Activated CD8-positive, alpha-beta memory T cell treated with anti-CD3 and anti-CD28 coated beads, Interleukin-2, amount 50 U/mL, for 4 hours (primary cell): ENCODE data around the gene CR1.
"Not testable (repeated sequence)": the region's sequence is repeated elsewhere in the genome, so short reads cannot be mapped to it uniquely, and the experiment has no call there.

ENCODE experiments used
- DNase-seq: peaks from one replicate; pipeline ENCODE4 v3.0.0-alpha.2; 2020

Gene CR1

DNA sequence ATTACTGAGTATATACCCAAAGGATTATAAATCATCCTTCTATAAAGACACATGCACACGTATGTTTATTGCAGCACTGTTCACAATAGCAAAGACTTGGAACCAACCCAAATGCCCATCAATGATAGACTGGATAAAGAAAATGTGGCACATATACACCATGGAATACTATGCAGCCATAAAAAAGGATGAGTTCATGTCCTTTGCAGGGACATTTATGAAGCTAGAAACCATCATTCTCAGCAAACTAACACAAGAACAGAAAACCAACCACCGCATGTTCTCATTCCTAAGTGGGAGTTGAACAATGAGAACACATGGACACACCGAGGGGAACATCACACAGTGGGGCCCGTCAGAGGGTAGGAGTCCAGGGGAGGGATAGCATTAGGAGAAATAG lies 98.1 kb downstream of the CR1 start:
- not testable (repeated sequence) for DNase-seq

DNA sequence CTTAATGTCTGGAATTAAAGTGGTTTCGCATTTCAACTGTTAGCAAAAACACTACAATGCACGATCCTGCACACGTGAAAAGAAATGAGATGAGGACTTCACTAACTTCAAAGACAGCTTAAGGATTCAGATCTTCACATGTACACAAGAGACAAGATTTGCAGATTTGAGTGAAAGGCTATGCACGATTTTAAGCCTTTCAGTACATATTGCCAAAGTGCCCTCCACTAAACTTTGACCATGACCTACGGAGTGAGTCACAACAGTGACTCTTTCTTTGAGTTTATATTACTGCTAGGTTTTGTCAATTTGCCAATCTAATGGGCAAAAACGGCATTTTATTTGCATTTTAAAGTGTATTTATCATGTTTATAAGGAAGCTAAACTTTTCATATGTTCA lies 107.8 kb downstream of the CR1 start:
- DNase-seq = no peak

DNA sequence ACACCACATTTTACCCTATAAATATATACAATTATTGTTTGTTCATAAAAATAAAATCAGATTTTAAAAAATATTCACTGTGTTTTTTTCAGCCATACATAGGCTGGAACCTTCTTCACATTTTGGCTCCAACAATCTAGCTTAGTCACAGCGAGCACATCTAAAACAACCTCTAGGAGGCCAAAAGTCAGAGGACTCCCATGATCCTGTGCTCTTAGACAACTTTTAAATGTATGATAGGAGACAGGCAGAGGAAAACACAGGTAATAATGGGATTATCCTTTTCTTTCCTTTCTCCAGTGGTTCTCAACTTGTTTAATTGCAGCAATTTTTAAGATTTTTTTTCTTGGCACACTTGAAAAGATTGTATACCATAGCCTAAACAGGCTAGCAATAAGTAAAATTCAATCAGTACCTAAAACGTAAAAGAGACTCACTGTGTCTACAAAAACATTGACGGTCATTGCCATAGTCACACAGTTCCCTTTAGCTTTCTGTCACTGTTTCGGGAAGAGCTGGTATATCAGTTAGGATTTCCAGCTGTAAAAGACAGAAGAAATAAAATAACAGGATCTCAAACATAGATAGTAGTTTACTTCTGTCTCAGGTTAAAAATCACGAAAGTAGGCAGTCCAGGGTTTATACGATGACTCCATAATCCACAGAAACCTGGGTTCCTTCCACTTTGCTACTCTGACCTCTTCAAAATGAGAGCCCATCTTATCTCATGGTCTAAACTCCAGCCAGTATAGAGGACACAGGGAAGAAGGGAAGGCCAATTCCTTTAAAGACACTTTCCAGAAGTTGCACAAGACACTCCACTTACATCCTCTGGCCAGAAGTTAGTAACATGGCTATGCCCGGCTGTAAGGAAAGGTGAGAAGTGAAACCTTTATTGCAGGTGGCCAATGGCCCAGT lies 109.7 kb downstream of the CR1 start:
- DNase-seq = no peak

DNA sequence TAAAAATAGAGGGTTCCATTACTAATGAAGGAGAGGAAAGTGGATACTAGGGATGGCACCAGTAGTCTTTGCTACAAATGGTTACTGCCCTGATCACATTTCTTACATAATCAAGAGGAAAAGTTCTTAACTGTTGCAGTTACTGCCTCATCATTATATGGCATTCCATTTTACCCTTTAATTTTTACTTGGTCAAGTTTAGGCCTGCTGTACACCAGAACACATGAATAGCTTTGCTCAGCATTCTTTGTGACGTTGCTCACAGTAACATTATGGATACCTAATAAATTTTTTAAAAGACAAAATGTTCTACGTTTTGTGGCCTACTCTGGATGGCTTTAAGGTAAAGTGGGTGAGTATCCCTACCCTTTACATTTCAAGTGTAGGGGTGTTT lies 110.4 kb downstream of the CR1 start:
- DNase-seq = no peak

DNA sequence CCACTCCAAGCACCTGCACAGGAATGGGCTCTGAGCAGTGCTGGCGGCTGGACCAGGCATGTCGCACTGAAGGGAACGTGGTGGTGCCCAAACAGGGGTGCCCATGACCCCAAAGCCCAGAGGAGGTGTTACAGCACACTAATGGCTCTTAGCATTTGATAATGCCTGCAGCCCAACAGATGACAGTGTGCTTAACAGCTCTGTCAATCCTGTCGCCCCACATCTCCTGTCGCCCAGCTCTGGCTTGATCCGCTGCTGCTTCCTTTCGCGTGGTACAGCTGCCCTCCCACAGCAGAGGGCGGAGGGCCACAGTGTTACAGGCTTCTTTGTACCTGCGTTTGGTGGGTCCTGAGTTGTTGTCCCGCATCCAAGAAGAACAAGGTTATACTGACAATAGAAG lies 116.8 kb downstream of the CR1 start:
- DNase-seq = no peak

DNA sequence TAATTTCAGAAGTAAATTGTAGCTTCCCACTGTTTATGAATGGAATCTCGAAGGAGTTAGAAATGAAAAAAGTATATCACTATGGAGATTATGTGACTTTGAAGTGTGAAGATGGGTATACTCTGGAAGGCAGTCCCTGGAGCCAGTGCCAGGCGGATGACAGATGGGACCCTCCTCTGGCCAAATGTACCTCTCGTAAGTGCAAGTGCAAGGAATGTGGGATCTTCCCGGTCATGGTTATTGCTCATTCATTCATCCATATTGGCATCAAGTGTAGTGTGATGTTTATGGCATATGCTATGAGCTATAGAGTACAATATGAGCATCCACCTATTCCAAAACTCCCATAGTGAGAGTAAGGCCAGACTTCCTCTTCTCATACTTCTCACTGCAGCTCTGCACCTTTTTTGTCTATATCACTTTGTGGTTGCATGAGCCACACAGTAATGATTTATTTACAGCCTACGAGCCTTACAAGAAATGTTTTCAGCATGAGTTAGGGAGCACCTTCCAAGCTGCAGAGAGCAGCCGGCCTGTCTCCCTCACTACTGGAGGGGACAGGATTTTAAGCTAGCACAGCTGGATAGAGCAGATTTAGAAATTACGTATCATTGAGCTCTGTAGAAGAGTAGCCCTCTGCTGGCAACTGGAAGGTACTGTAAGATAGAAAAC lies 124.0 kb downstream of the CR1 start:
- DNase-seq = no peak

DNA sequence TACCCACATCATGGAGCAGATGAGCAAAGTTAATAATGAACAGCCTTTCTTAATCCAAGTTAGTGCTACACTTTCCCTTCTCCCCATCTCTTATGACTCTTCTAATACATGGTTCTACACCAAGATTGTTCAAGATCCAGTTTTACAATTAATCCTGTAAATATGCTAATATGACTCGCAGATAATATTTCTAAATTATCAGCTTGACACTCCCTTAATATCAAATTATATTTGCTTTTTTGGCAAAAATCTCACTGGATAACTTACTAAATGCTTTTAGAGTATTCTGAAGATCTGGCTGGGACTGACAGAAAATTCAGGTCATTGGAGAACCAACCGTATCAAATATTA lies 124.6 kb downstream of the CR1 start:
- no peak for DNase-seq

DNA sequence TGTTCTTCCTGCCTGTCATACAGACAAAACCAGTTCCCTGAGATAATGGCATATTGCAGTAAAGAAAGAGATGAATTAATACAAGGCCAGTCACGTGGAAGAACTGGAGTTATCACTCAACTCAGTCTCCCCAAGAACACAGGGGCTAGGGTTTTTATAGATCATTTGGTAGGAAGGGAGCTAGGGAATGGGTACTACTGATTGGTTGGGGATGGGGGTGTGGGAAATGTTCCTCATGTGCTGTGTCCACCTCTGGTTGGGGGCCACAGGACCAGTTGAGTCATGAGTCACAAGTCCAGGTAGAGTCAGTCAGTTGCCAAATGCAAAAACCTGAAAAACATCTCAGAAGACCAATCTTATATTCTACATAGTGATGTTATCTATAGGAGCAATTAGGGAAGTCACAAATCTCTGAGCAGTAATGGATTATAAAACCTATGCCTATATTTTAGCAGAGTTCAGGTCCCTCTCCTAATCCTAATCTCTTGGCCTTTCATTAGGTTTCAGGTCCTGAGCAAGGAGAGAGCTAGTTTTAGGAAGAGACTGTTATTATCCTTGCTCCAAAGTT lies 129.6 kb downstream of the CR1 start:
- not testable (repeated sequence) for DNase-seq

DNA sequence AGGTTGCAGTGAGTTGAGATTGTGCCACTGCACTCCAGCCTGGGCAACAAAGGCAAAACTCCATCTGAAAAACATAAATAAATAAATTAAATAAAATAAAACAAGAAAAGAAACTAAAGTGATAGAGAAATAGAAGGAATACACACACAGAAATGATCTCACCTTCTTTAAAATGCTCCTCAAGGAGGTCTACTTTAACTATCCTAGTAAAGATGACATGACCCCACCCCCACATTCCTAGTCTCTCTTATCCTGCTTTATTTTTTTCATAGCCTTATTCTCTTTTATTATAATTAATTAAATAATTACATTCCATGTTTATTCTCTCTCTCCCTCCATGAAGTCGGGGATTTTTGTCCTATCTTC lies 131.0 kb downstream of the CR1 start:
- DNase-seq = no peak

DNA sequence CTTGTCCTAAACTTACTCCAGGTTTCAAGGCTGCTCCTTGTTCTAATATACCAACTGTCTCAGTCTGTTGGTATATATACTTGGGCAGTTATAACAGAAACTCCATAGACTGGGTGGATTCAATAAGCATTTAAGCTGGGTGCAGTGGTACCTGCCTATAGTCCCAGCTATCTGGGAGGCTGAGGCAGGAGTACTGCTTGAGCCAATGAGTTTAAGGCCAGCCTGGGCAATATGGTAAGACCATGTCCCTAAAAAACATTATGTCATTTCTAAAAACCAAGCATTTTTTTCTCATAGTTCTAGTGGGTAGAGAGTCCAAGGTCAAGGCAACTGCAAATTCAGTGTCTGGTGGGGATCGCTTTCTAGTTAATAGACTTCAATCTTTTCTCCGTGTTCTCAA lies 131.5 kb downstream of the CR1 start:
- no peak for DNase-seq

DNA sequence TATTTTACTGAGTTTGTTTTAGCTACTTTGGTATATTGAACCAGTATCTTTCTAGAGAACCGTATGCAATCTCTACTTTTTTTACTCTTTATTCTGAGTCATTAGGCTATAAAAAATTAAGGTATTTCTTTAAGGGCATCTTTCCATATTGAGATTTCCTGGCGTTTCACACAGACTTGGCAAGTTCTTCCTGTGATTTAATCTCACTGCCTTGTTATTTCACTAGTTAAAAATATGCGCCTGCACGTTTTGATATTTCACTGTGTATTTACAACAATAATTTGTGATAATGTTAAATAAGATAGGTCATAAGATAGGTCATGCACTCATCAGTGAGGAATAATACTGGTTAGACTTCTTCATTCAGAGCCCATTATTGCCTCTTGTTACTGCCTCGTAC lies 132.8 kb downstream of the CR1 start:
- no peak for DNase-seq

DNA sequence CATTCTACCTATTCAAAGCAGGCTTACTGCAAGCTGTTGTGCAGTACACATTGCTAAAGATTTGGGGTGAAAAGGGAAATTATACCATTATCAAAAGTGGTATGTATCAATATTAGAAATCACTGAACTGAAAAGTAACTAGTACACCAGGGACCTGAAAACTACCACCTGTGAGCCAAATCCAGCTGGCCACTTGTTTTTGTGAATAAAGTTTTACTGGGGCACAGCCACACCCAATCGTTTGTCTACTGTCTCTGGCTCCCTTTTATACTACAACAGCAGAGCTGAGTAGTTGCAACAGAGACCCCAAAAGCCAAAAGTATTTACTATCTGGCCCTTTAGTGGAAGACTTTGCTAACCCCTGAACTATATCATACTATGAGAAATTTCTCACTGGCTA lies 135.2 kb downstream of the CR1 start:
- DNase-seq = no peak

DNA sequence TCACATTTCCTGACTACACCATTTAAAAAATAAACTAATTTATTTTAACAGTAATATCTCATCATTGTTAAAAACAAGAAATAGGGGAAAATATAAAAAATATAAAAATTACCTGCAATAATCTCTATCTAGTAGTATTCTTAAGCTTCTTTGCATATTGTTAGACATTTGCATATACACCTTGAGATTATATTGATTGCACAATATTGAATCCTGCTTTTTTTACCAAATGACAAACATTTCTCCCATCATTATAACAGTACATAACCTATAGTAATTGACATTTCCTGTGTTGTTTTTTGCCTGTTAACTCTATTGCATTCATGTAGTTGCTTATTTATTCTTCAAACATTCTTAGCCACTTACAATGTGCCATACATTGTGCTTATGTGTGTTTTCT lies 137.3 kb downstream of the CR1 start:
- DNase-seq = no peak

DNA sequence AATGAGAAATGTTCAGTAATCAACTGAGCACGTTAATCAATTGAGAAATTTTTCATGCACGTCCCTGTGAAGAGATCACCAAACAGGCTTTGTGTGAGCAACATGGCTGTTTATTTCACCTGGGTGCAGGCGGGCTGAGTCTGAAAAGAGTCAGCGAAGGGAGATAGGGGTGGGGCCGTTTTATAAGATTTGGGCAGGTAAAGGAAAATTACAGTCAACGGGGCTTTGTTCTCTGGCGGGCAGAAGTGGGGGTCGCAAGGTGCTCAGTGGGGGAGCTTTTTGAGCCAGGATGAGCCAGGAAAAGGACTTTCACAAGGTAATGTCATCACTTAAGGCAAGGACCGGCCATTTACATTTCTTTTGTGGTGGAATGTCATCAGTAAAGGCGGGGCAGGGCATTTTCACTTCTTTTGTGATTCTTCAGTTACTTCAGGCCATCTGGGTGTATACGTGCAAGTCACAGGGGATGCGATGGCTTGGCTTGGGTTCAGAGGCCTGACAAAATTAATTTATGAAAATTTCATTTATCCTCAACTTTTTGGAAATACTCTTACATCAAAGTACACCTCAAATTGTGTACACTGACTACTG lies 137.8 kb downstream of the CR1 start:
- DNase-seq = not testable (repeated sequence)

DNA sequence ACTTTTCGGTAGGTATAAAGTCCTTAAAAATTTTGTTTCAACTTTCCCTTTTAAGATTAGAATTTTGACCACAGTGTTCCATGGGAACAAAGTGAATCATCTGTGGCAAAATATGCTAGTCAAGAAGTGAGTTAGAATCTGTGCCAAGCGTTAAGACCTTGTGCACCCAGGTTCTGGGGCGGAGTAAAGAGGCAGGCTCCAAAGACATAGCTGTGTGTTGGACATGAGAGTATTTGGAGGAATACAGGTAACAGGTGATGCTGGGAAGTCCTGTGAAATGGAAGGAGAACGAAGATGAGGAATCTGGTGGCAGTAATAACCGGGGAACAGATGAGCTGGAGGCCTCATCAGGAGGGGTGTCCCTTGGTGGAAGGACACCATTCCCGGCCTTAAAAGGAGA lies 138.3 kb downstream of the CR1 start:
- not testable (repeated sequence) for DNase-seq

DNA sequence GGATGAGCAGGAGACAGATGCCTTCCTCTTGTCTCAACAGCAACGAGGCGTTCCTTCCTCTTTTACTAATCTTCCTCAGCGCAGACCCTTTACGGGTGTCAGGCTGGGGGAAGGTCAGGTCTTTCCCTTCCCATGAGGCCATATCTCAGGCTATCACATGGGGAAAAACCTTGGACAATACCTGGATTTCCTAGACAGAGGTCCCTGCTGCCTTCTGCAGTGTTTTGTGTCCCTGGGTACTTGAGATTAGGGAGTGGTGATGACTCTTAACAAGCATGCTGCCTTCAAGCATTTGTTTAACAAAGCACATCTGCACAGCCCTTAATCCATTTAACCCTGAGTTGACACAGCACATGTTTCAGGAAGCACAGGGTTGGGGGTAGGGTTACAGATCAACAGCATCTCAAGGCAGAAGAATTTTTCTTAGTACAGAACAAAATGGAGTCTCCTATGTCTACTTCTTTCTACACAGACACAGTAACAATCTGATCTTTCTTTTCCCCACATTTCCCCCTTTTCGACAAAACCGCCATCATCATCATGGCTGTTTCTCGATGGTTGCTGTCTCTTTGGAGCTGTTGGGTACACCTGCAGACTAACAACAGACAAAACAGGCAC lies 139.7 kb downstream of the CR1 start:
- DNase-seq = not testable (repeated sequence)

DNA sequence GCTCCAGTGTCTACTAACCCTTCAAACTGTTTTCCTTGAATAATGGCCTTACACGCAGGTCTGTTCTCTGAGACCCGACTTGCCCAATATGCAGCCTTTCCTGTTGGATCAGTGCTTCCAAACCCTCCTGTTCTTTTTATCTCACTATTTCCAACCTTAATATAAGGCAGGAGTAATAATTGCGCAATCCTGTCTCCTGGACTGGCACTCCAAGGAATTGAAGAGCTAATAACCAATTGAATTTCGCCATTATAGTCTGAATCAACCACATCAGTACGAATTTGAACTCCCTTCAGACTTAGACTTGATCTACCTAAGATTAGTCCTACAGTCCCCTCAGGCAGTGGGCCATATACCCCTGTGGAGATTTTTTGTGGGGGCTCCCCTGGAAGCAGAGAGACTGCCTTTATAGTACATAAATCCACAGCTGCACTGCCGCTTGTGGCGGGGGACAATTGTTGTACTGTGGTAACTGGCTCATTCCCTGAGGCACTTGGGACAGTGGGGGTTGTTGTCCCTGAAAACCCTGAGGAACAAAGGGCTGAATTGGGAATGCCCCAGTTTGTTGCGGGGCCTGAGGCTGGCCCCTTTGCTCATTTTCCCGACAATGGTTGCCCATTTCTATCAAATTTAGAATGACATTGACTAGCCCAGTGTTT lies 142.7 kb downstream of the CR1 start:
- not testable (repeated sequence) for DNase-seq

DNA sequence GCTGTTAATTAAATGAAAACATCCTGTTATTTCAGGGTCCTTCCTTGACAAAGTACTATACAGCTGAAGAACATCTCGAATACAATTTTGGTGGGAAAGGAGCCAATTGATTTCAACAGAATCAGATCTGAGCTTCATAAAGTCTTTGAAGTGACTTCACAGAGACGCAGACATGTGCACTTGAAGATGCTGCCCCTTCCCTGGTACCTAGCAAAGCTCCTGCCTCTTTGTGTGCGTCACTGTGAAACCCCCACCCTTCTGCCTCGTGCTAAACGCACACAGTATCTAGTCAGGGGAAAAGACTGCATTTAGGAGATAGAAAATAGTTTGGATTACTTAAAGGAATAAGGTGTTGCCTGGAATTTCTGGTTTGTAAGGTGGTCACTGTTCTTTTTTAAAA lies 143.4 kb downstream of the CR1 start:
- DNase-seq = not testable (repeated sequence)

DNA sequence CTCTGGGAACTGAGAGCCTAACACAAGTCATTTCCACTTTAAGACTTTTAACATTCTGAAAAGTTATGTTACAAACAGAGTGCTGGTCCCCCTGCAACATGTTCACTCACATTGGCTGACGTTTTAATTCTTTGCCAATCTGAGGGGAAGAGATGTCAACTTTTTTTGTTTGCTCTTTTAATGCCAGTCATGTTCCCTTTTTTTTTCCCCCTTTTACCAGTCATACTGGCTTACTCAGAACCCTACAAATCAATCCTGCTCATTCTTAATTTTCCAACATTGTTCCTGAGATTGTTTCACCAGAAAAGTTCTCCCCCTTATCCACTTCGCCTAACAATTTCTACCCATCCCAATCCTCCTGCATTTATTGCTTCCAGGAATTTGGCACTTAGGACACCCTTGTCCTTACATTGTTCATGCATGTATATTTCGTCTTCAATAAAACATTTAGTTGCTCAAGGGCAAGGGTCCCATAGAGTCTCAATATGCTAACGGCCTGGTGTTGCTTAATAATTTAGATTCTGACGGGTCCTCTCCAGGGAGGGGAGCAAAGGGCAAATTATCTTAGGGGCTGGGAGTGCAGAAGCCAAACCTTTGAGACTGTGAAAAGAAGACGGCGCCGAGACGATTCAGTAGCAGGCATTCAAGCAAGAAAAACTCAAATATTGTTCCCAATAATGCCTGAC lies 148.4 kb downstream of the CR1 start:
- no peak for DNase-seq

DNA sequence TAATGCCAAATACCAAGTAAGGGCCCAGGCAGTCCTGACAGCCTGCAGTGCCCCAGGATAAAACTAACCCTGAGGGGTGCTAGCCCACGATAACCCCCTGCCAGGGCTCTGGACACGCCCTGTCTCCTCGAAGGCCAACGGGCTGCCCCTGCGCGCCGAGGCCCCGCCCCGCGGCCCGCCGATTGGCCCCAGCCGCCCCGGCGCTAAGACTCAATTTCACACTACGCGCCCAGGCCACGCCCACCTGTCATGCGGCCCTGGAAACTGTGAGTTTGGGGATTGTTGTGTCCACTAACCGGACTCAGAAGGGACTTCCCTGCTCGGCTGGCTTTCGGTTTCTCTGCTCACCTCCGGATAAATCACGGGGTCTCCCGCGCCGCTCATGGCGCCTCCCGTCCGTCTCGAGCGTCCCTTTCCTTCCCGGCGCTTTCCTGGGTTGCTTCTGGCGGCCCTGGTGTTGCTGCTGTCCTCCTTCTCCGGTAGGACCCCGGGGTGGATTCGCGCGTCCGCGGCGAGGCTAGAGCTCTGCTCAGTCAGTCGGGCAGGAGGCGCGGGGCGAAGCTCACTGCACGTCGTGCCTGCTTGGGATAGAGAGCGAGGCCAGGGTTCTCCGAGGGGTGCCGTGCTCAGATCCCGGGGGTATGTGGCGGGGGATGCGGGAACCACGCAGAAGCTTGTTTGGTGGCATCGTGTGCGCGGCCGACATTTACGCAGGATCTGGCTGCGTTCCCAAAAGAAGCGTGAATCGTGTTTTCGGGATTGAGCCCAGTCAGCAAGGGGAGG lies 149.1 kb downstream of the CR1 start, which contains the start of gene CR1L:
TSS of gene CR1L (plus strand) at position 282 of the 783 bp plus-strand sequence. CDS start at position 383, 101 bp downstream.
- DNase-seq = peak; percentile 68

DNA sequence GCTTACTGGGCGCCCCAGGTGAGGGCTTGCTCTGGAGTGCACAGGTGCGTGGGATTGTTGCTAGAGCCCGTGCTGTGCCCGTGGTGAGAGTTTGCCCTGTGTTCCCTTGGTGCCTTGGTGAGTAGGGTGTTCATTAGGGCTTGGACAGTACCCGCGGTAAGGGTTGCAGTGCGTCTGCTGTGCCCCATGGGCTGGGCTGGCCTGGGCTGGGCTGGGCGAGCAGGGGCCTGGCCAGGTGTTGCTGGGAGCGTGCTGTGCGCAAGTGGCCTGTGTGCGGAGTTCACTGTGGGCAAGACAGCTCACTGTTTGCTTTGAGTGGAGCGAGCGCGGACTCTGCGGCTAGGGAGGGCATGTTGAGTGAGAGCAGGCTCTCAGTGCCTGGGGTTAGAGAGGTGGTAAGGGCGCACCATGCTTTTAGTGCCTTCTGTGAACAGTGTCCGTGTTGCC lies 149.7 kb downstream of the CR1 start:
- no peak for DNase-seq
